Common myeloid progenitor, CD34-positive (primary cell): ENCODE results near the gene NASP.
A peak's percentile ranks its signal among the peaks of the same experiment; 100 is the strongest.

Experiments used
- CTCF ChIA-PET: fragments of 350-600 bp; sonication (Branson Sonifier 250); formaldehyde crosslinking; loops from one replicate; lab custom pipeline; 2021; ENCODE audit warnings: antibody characterized with exemption; lab: Charles Lee
- POLR2A ChIA-PET: fragments of 350-600 bp; sonication (Branson Sonifier 250); formaldehyde crosslinking; loops from one replicate; lab custom pipeline; 2021; ENCODE audit warnings: antibody characterized with exemption; lab: Charles Lee
- DNase-seq, 3 donors: peaks; one replicate each; pipeline versions ENCODE4 v3.0.0 to v3.0.0-alpha.2; 2013
- H3K27ac ChIP-seq, 2 experiments: 1 replicate in 1 of 2; 2 replicates in 1 of 2; pipeline ENCODE4 v1.7.0; 2013; ENCODE audit warnings: inconsistent platforms in 2 of 2, low read length in 2 of 2, mild to moderate bottlenecking in 2 of 2, low read depth in 1 of 2, moderate library complexity in 1 of 2; ENCODE audit not compliant: severe bottlenecking in 2 of 2, insufficient read depth in 1 of 2, poor library complexity in 1 of 2
- H3K27me3 ChIP-seq, 5 experiments: replicated peaks in 2 of 5; 1 replicate in 3 of 5; 2 replicates in 2 of 5; pipeline versions ENCODE4 v1.6.1 to v1.7.0; 2013; ENCODE audit warnings: low read length in 4 of 5, mild to moderate bottlenecking in 2 of 5, moderate library complexity in 2 of 5, inconsistent platforms in 1 of 5; ENCODE audit not compliant: insufficient read depth in 5 of 5, control insufficient read depth in 4 of 5
- H3K36me3 ChIP-seq, 4 experiments: 1 replicate in 2 of 4; 2 replicates in 2 of 4; pipeline versions ENCODE4 v1.6.1 to v1.7.0; 2013; ENCODE audit warnings: low read length in 3 of 4, control low read depth in 1 of 4, mild to moderate bottlenecking in 1 of 4; ENCODE audit not compliant: control insufficient read depth in 4 of 4, insufficient read depth in 4 of 4
- H3K4me1 ChIP-seq, 4 experiments: 1 replicate in 3 of 4; 2 replicates in 1 of 4; pipeline versions ENCODE4 v1.6.1 to v1.7.1; 2013; ENCODE audit warnings: low read length in 3 of 4, mild to moderate bottlenecking in 3 of 4, control low read depth in 1 of 4, inconsistent platforms in 1 of 4, moderate library complexity in 1 of 4; ENCODE audit not compliant: control insufficient read depth in 4 of 4, insufficient read depth in 4 of 4; ENCODE audit errors: control extremely low read depth in 1 of 4
- H3K4me3 ChIP-seq, 7 experiments: 1 replicate in 4 of 7; 2 replicates in 3 of 7; pipeline versions ENCODE4 v1.5.1 to v1.7.0; 2013; ENCODE audit warnings: mild to moderate bottlenecking in 7 of 7, low read length in 6 of 7, moderate library complexity in 6 of 7, inconsistent platforms in 2 of 7, low read depth in 2 of 7, control low read depth in 1 of 7; ENCODE audit not compliant: insufficient read depth in 4 of 7, control insufficient read depth in 1 of 7; ENCODE audit errors: extremely low read depth in 1 of 7
- H3K9me3 ChIP-seq, 5 experiments: 1 replicate in 4 of 5; 2 replicates in 1 of 5; pipeline versions ENCODE4 v1.6.1 to v1.7.1; 2013; ENCODE audit warnings: low read length in 4 of 5, mild to moderate bottlenecking in 2 of 5, inconsistent platforms in 1 of 5, low read depth in 1 of 5, moderate library complexity in 1 of 5; ENCODE audit not compliant: control insufficient read depth in 4 of 5, insufficient read depth in 2 of 5; ENCODE audit errors: control extremely low read depth in 1 of 5
- WGBS: methylation state at CpG from one replicate; pipeline ENCODE4 v1.1.5; 2013; ENCODE audit not compliant: insufficient coverage; 5-methylcytosine and 5-hydroxymethylcytosine counted together

NASP gene

DNA sequence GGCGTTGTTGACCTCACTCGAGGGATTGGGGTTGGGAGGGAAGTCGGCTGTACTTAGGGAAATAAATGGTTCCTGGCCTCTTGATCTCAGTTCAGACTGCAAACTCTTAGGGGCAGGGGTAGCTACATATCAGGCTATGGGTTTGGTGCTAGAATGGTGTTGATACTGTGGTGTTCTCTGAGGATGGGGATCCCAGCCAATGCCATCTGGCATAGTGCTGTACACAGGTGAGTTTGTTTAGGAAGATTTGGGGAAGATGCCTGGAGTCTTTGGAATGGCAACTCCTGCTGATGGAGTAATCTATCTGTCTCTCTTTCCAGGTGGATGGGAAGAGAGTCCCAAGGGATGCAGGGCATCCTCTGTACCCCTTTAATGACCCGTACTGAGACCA is 14.3 kb upstream of the NASP start:
- Histone ChIP-seq H3K27ac (no peak overlapping the region), H3K36me3 (peaks cover 26 to 51% (median 33%) of the 10 kb centered on the region in 4 experiments), H3K4me3 (no peak overlapping the region), H3K27me3 (no peaks in the 10 kb centered on the region), H3K9me3 (no peaks in the 10 kb centered on the region), H3K4me1 (peaks cover 0 to 19% (median 6%) of the 10 kb centered on the region in 4 experiments)
- ChIA-PET POLR2A (interaction anchor here (1.1 to 5.2 kb wide), 3 partner anchors 25 to 57 kb away, joined by 3 to 36 read pairs (median 10); partner anchors contain the start of gene PRDX1), CTCF (interaction anchor here (1.0 to 10.6 kb wide), 18 partner anchors 10 to 556 kb away, joined by 3 to 225 read pairs (median 7); partner anchors contain the start of genes AKR1A1, CCDC163, MMACHC and PRDX1)
- 70% methylated on average over 4 of the region's 4 CpGs for WGBS
- DNase-seq = no peak

GRCh38 chr1:45569962-45570581 is 13.8 kb upstream of the NASP start:
- Histone ChIP-seq H3K4me1 (peaks cover 0 to 19% (median 6%) of the 10 kb centered on the region in 4 experiments), H3K9me3 (no peaks in the 10 kb centered on the region), H3K27me3 (no peaks in the 10 kb centered on the region), H3K27ac (no peak overlapping the region), H3K4me3 (no peak overlapping the region), H3K36me3 (peaks cover 26 to 51% (median 33%) of the 10 kb centered on the region in 4 experiments)
- CTCF ChIA-PET = interaction anchor here (1.0 to 10.6 kb wide), 17 partner anchors 10 to 557 kb away, joined by 3 to 225 read pairs (median 7); partner anchors contain the start of genes AKR1A1, CCDC163, MMACHC and PRDX1
- POLR2A ChIA-PET = interaction anchor here (2.3 to 5.2 kb wide), 2 partner anchors 49 to 58 kb away, joined by 10 to 36 read pairs; partner anchors contain the start of gene PRDX1
- 28% methylated on average over 7 of the region's 8 CpGs for WGBS
- DNase-seq = peak; percentile 82 to 89 (median 85)

- 97% methylated on average over 3 of the region's 4 CpGs for WGBS
- ChIA-PET CTCF (interaction anchor here (1.1 to 10.6 kb wide), 13 partner anchors 10 to 557 kb away, joined by 3 to 225 read pairs (median 30); partner anchors contain the start of genes AKR1A1, CCDC163, MMACHC and PRDX1), POLR2A (interaction anchor here (5.2 kb wide), 1 partner anchor 49 kb away, joined by 36 read pairs; the partner anchor contains the start of gene PRDX1)
- H3K27me3 ChIP-seq = no peaks in the 10 kb centered on the region
- no peak overlapping the region for H3K4me3 ChIP-seq
- DNase-seq = no peak
- peaks cover 26 to 51% (median 33%) of the 10 kb centered on the region in 4 experiments for H3K36me3 ChIP-seq
- no peaks in the 10 kb centered on the region for H3K9me3 ChIP-seq
- H3K27ac ChIP-seq = no peak overlapping the region
- peaks cover 0 to 17% (median 6%) of the 10 kb centered on the region in 4 experiments for H3K4me1 ChIP-seq
These were observed 13.2 kb upstream of the NASP start for GRCh38 chr1:45570631-45571030.

DNA sequence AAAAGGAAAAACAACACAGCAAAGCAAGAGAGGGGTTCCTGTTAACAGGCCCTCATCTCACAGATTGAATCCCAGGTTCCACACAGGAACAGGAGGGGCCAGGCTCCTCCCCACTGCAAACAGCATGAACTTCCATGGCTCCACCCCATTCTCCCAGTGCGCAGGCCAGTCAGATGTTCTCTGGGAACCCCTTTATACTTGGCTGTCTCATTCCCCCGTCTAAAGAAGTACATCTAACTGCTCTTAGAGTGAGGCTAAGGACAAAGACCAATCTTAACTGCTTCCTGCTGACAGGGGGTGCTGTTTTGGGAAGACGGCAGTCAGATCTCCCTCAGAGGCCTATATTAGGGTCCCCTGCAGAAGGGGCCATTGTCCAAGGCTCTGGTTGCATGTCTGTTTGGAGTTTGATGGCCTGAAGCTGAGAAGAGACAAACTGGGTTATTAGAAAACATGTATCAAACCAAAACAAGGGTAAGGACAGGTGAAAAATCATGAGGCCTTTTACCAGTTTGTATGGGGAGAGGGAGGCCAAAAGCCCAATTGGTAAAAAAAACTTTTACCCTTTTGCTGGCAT is 10.5 kb upstream of the NASP start:
- POLR2A ChIA-PET = no interaction called here

GRCh38 chr1:45574105-45574626 is 9.7 kb upstream of the NASP start:
- H3K4me3 ChIP-seq = no peak overlapping the region
- H3K36me3 ChIP-seq = peaks cover 11 to 18% (median 12%) of the 10 kb centered on the region in 4 experiments
- peaks cover 0 to 4% (median 0%) of the 10 kb centered on the region in 4 experiments for H3K4me1 ChIP-seq
- DNase-seq = no peak
- ChIA-PET POLR2A (interaction anchor here (1.0 kb wide), 1 partner anchor 53 kb away, joined by 3 read pairs; the partner anchor contains the start of gene PRDX1), CTCF (interaction anchor here (1.2 to 1.4 kb wide), 2 partner anchors 20 to 62 kb away, joined by 4 to 6 read pairs; no protein-coding TSS in a partner anchor)
- no peaks in the 10 kb centered on the region for H3K27me3 ChIP-seq
- H3K9me3 ChIP-seq = peaks cover 0 to 2% (median 0%) of the 10 kb centered on the region in 5 experiments
- 100% methylated on average over 3 of the region's 7 CpGs for WGBS
- H3K27ac ChIP-seq = peak overlapping the region in 1 of 2 experiments; percentile 9

More for the DNA sequence above, 10.5 kb upstream of the NASP start:
- H3K9me3 ChIP-seq = no peaks in the 10 kb centered on the region
- peak overlapping the region in 1 of 2 experiments; percentile 58 for H3K27ac ChIP-seq
- H3K27me3 ChIP-seq = no peaks in the 10 kb centered on the region
- H3K36me3 ChIP-seq = peaks cover 13 to 27% (median 21%) of the 10 kb centered on the region in 4 experiments
- H3K4me3 ChIP-seq = no peak overlapping the region
- WGBS = 57% methylated on average over 2 of the region's 3 CpGs
- peak in 2 of 3 donors; percentile 21 to 40 for DNase-seq
- peaks cover 0 to 4% (median 0%) of the 10 kb centered on the region in 4 experiments for H3K4me1 ChIP-seq
- CTCF ChIA-PET = interaction anchor here (5.8 to 10.6 kb wide), 2 partner anchors 7 to 64 kb away, joined by 65 to 225 read pairs; no protein-coding TSS in a partner anchor

- ChIA-PET POLR2A (interaction anchor here (0.9 to 1.7 kb wide), 5 partner anchors 32 to 861 kb away, joined by 3 to 6 read pairs (median 3); partner anchors contain the start of genes AKR1A1, CCDC163, MMACHC and PRDX1), CTCF (interaction anchor here (1.0 to 6.5 kb wide), 4 partner anchors 13 to 72 kb away, joined by 3 to 65 read pairs (median 6); no protein-coding TSS in a partner anchor)
- H3K27me3 ChIP-seq = no peaks in the 10 kb centered on the region
- WGBS = under 1% methylated on average over 16 of the region's 19 CpGs
- H3K27ac ChIP-seq = peak overlapping the region; percentile 86 to 96
- H3K4me1 ChIP-seq = peaks cover 11 to 43% (median 30%) of the 10 kb centered on the region in 4 experiments
- H3K4me3 ChIP-seq = peak overlapping the region; percentile 66 to 100 (median 96)
- H3K9me3 ChIP-seq = peaks cover 0 to 2% (median 0%) of the 10 kb centered on the region in 5 experiments
- H3K36me3 ChIP-seq = peaks cover 0 to 5% (median 0%) of the 10 kb centered on the region in 4 experiments
- peak; percentile 98 to 99 (median 99) for DNase-seq
These were observed 576 bp upstream of the NASP start for GRCh38 chr1:45583264-45583665.
